Measurements from ENCODE around the gene UTP11.
"Not testable (repeated sequence)": the region's sequence is repeated elsewhere in the genome, so short reads cannot be mapped to it uniquely, and the experiment has no call there.

The UTP11 gene

GRCh38 chr1:38012363-38013226 lies at the start of gene UTP11:
TSS of gene UTP11 (plus strand) at chr1:38012734. CDS start at chr1:38012803, 69 bp downstream.
- DNase-seq: peak; percentile 98

- DNase-seq: not testable (repeated sequence)
Measured at GRCh38 chr1:37964106-37964505, 48.4 kb upstream of the UTP11 start.

- DNase-seq: no peak
Measured at GRCh38 chr1:37965301-37965700, 47.2 kb upstream of the UTP11 start.

GRCh38 chr1:37973684-37974083 lies 38.9 kb upstream of the UTP11 start:
- DNase-seq: not testable (repeated sequence)

- DNase-seq: no peak
Measured at GRCh38 chr1:37974567-37974966, 38.0 kb upstream of the UTP11 start.

- peak; percentile 54 for DNase-seq
Measured at GRCh38 chr1:37975083-37975482, 37.5 kb upstream of the UTP11 start.

- DNase-seq: no peak
Measured at GRCh38 chr1:37978541-37978940, 34.0 kb upstream of the UTP11 start.

- no peak for DNase-seq
Measured at GRCh38 chr1:37983546-37983945, 29.0 kb upstream of the UTP11 start.

- DNase-seq: no peak
Measured at GRCh38 chr1:37987679-37988078, 24.9 kb upstream of the UTP11 start.

- DNase-seq: peak; percentile 48
Measured at GRCh38 chr1:37989361-37989930, 23.1 kb upstream of the UTP11 start.

GRCh38 chr1:37994886-37995566 lies 17.5 kb upstream of the UTP11 start:
- peak; percentile 28 for DNase-seq

- peak; percentile 31 for DNase-seq
Measured at GRCh38 chr1:37995751-37996345, 16.7 kb upstream of the UTP11 start.

- no peak for DNase-seq
Measured at GRCh38 chr1:37997256-37998088, 15.1 kb upstream of the UTP11 start.

GRCh38 chr1:37998089-37998808 lies 14.3 kb upstream of the UTP11 start:
- DNase-seq: no peak

GRCh38 chr1:37998913-37999429 lies 13.6 kb upstream of the UTP11 start:
- DNase-seq: no peak

- DNase-seq: peak; percentile 56
Measured at GRCh38 chr1:37999430-38000232, 12.9 kb upstream of the UTP11 start.

GRCh38 chr1:38000233-38000528 lies 12.4 kb upstream of the UTP11 start:
- DNase-seq: no peak

GRCh38 chr1:38000529-38001455 lies 11.7 kb upstream of the UTP11 start:
- peak; percentile 28 for DNase-seq

Data from suppressor macrophage treated with lipopolysaccharide for 4 hours (primary cell).